ENCODE data around the gene AGAP3. TPM values are rescaled to one million over a fixed set of nuclear protein-coding genes. Genes with fewer than 3 reads are reported as not detected.
A peak's percentile ranks its signal among the peaks of the same experiment; 100 is the strongest.

AGAP3 gene
- total and polyA plus RNA-seq, 11 donors: 30.3 to 83.7 (median 55.6) TPM

- ATAC-seq: peak; percentile 88 to 93 (median 91)
- Histone ChIP-seq H3K36me3 (peaks cover 0 to 6% (median 0%) of the 10 kb centered on the region in 9 donors), H3K9me3 (no peaks in the 10 kb centered on the region), H3K27ac (peak overlapping the region; percentile 90 to 99 (median 98)), H3K4me1 (peaks cover 9 to 53% (median 46%) of the 10 kb centered on the region in 12 donors), H3K4me3 (peak overlapping the region in 11 of 12 donors; percentile 68 to 100 (median 92)), H3K27me3 (no peaks in the 10 kb centered on the region)
- peak; percentile 98 to 100 (median 99) for DNase-seq
- WGBS, 4 donors: 1 to 5% (median 1%) methylated on average over 17 to 46 of the region's 46 CpGs
- TF ChIP-seq POLR2A (IDR thresholded peaks at IDR 0.05) (peak; percentile 68 to 97), CTCF (IDR thresholded peaks at IDR 0.05) (peak in 1 of 12 donors; percentile 8)
- intact Hi-C loops (cut with DNase I): loop anchor here in 5 of 10 donors (1.0 to 10.0 kb wide), 9 partner anchors 23 to 1346 kb away; partner anchors contain the start of genes ABCB8 (in 3 of the 5), AGAP3 (in 2 of the 5), FASTK (in 2 of the 5) and ABCF2 (in 1 of the 5)
Measured at GRCh38 chr7:151057989-151058780, 28.1 kb upstream of the AGAP3 start.

GRCh38 chr7:151058781-151059366, 27.4 kb upstream of the AGAP3 start:
- TF ChIP-seq CTCF (IDR thresholded peaks at IDR 0.05): no peak
- DNase-seq (no peak), ATAC-seq (no peak)
- Histone ChIP-seq H3K4me3 (peak overlapping the region; percentile 68 to 100 (median 90)), H3K27ac (peak overlapping the region; percentile 90 to 99 (median 98)), H3K36me3 (peaks cover 0 to 6% (median 1%) of the 10 kb centered on the region in 9 donors), H3K27me3 (no peaks in the 10 kb centered on the region), H3K4me1 (peaks cover 9 to 55% (median 48%) of the 10 kb centered on the region in 12 donors), H3K9me3 (no peaks in the 10 kb centered on the region)
- intact Hi-C loops (cut with DNase I): loop anchor here in 5 of 10 donors (1.0 to 10.0 kb wide), 8 partner anchors 22 to 1347 kb away; partner anchors contain the start of genes ABCB8 (in 4 of the 5), AGAP3 (in 2 of the 5), FASTK (in 2 of the 5) and ABCF2 (in 1 of the 5)
- 4 to 8% (median 6%) methylated on average over 18 of the region's 18 CpGs for WGBS, 4 donors

GRCh38 chr7:151059367-151060112, 26.7 kb upstream of the AGAP3 start, which contains the start of gene SLC4A2:
Gene SLC4A2 (plus strand): TSS chr7:151059589. CDS start chr7:151061988, 2,399 bp downstream.
- ATAC-seq: peak; percentile 12 to 61 (median 54)
- intact Hi-C loops (cut with DNase I): loop anchor here in 6 of 10 donors (1.0 to 10.0 kb wide), 9 partner anchors 21 to 1347 kb away; partner anchors contain the start of genes FASTK (in 4 of the 6), ABCB8 (in 3 of the 6), ABCF2 (in 1 of the 6) and AGAP3 (in 1 of the 6)

More at GRCh38 chr7:151059367-151060112, 26.7 kb upstream of the AGAP3 start, which contains the start of gene SLC4A2:
- Histone ChIP-seq H3K4me1 (peaks cover 9 to 55% (median 48%) of the 10 kb centered on the region in 12 donors), H3K27ac (peak within 1 kb of the TSS; percentile 90 to 99 (median 98)), H3K4me3 (peak within 1 kb of the TSS; percentile 68 to 100 (median 90)), H3K36me3 (peaks cover 0 to 12% (median 8%) of the 10 kb centered on the region in 9 donors), H3K27me3 (no peaks in the 10 kb centered on the region), H3K9me3 (no peaks in the 10 kb centered on the region)
- TF ChIP-seq POLR2A (IDR thresholded peaks at IDR 0.05): peak in 1 of 2 donors; percentile 51
- peak; percentile 21 to 73 (median 56) for TF ChIP-seq CTCF (IDR thresholded peaks at IDR 0.05)
- WGBS, 4 donors: 0 to 1% (median 1%) methylated on average over 46 to 75 of the region's 75 CpGs
- DNase-seq: peak; percentile 83 to 91 (median 89)
